CD14-positive monocyte (primary cell): ENCODE measurements around the gene CASP8. TPM values are rescaled to one million over a fixed set of nuclear protein-coding genes. Genes with fewer than 3 reads are reported as not detected.
"Not testable (repeated sequence)": the region's sequence is repeated elsewhere in the genome, so short reads cannot be mapped to it uniquely, and the experiment has no call there.

Experiments
- DNase-seq, 3 donors: peaks; one replicate each; pipeline ENCODE4 v3.0.0-alpha.2; 2011 to 2022
- H2AFZ ChIP-seq: 2 replicates; pipeline ENCODE4 v1.6.0; 2012; ENCODE audit warnings: mild to moderate bottlenecking, low read depth, low read length, inconsistent platforms; ENCODE audit not compliant: insufficient read depth, poor library complexity, severe bottlenecking
- H3K27ac ChIP-seq, 2 donors: 1 replicate in 1 of 2; 2 replicates in 1 of 2; pipeline ENCODE4 v1.5.1; 2012 to 2013; ENCODE audit warnings: low read length in 2 of 2, control low read depth in 1 of 2, inconsistent platforms in 1 of 2, low read depth in 1 of 2, mild to moderate bottlenecking in 1 of 2
- H3K27me3 ChIP-seq, 2 donors: one replicate each; pipeline versions ENCODE4 v1.6.0 to v1.6.1; 2011 to 2013; ENCODE audit warnings: low read length in 2 of 2; ENCODE audit not compliant: control insufficient read depth in 2 of 2, insufficient read depth in 2 of 2
- H3K36me3 ChIP-seq, 2 donors: replicated peaks in 1 of 2; 1 replicate in 1 of 2; 2 replicates in 1 of 2; pipeline versions ENCODE4 v1.5.1 to v1.6.1; 2012 to 2013; ENCODE audit warnings: low read length in 2 of 2, control low read depth in 1 of 2, inconsistent platforms in 1 of 2, mild to moderate bottlenecking in 1 of 2; ENCODE audit not compliant: insufficient read depth in 2 of 2, control insufficient read depth in 1 of 2
- H3K4me1 ChIP-seq, 2 donors: 1 replicate in 1 of 2; 2 replicates in 1 of 2; pipeline versions ENCODE4 v1.5.1 to v1.6.1; 2012 to 2013; ENCODE audit warnings: low read length in 2 of 2, control low read depth in 1 of 2, inconsistent platforms in 1 of 2, mild to moderate bottlenecking in 1 of 2, moderate library complexity in 1 of 2; ENCODE audit not compliant: insufficient read depth in 2 of 2, control insufficient read depth in 1 of 2
- H3K4me2 ChIP-seq: replicated peaks from 2 replicates; pipeline ENCODE3; 2012; ENCODE audit warnings: low read length, moderate library complexity, mild to moderate bottlenecking; ENCODE audit not compliant: poor library complexity, severe bottlenecking; ENCODE audit errors: extremely low read depth
- H3K4me3 ChIP-seq, 3 experiments: fragments of 200-600 bp in 1 of 3; sonication (generic) in 1 of 3; replicated peaks in 1 of 3; 1 replicate in 2 of 3; 2 replicates in 1 of 3; pipeline ENCODE4 v1.5.1; 2011 to 2013; ENCODE audit warnings: low read length in 3 of 3, mild to moderate bottlenecking in 3 of 3, control low read depth in 2 of 3, low read depth in 2 of 3, inconsistent platforms in 1 of 3, moderate library complexity in 1 of 3
- H3K79me2 ChIP-seq: 2 replicates; pipeline ENCODE4 v1.6.0; 2012; ENCODE audit warnings: mild to moderate bottlenecking, control low read depth, inconsistent platforms, low read length, moderate library complexity; ENCODE audit not compliant: insufficient read depth
- H3K9ac ChIP-seq: 2 replicates; pipeline ENCODE4 v1.6.0; 2017; ENCODE audit warnings: low read length, mild to moderate bottlenecking; ENCODE audit not compliant: insufficient read depth, poor library complexity, severe bottlenecking
- H3K9me3 ChIP-seq, 2 donors: replicated peaks in 1 of 2; 1 replicate in 1 of 2; 2 replicates in 1 of 2; pipeline versions ENCODE4 v1.5.1 to v1.6.1; 2012 to 2013; ENCODE audit warnings: low read length in 2 of 2, control low read depth in 1 of 2; ENCODE audit not compliant: control insufficient read depth in 1 of 2, insufficient read depth in 1 of 2
- H4K20me1 ChIP-seq: 2 replicates; pipeline ENCODE4 v1.6.0; 2012; ENCODE audit warnings: mild to moderate bottlenecking, low read length, control low read depth, moderate library complexity; ENCODE audit not compliant: insufficient read depth
- H3K27ac Mint-ChIP-seq, 7 donors: one replicate each; pipeline ENCODE4 v1.8.0; 2020; ENCODE audit warnings: mild to moderate bottlenecking in 7 of 7, mixed read lengths in 7 of 7, moderate library complexity in 6 of 7, inconsistent platforms in 2 of 7
- H3K27me3 Mint-ChIP-seq, 3 donors: one replicate each; pipeline ENCODE4 v1.8.0; 2021 to 2022; ENCODE audit warnings: low read depth in 3 of 3, mild to moderate bottlenecking in 3 of 3, mixed read lengths in 3 of 3, moderate library complexity in 3 of 3, inconsistent platforms in 1 of 3
- H3K36me3 Mint-ChIP-seq, 2 donors: one replicate each; pipeline ENCODE4 v1.8.0; 2020; ENCODE audit warnings: mixed read lengths in 2 of 2, inconsistent platforms in 1 of 2, mild to moderate bottlenecking in 1 of 2
- H3K4me1 Mint-ChIP-seq: one replicate; pipeline ENCODE4 v1.8.0; 2020; ENCODE audit warnings: mild to moderate bottlenecking, mixed read lengths
- H3K4me3 Mint-ChIP-seq, 2 donors: one replicate each; pipeline ENCODE4 v1.8.0; 2020; ENCODE audit warnings: mild to moderate bottlenecking in 2 of 2, mixed read lengths in 2 of 2, moderate library complexity in 1 of 2
- H3K9me3 Mint-ChIP-seq, 7 donors: one replicate each; pipeline ENCODE4 v1.8.0; 2020 to 2022; ENCODE audit warnings: mixed read lengths in 7 of 7, mild to moderate bottlenecking in 6 of 7, moderate library complexity in 6 of 7, inconsistent platforms in 2 of 7
- WGBS: methylation state at CpG from one replicate; pipeline ENCODE4 v1.1.5; 2013; ENCODE audit warnings: missing lambda C conversion rate; ENCODE audit not compliant: insufficient coverage; 5-methylcytosine and 5-hydroxymethylcytosine counted together
- intact Hi-C, 2 donors: fragments of 100-400 bp; cut with micrococcal nuclease; formaldehyde crosslinking; loops; one replicate each; pipeline versions ENCODE4 v1.15.0 to v1.15.1; 2023
- polyA plus RNA-seq, 3 donors: library from polyadenylated mRNA; depleted of rRNA in 1 of 3; unstranded in 2 of 3; stranded (reverse) in 1 of 3; fragments of 300-500 nt in 2 of 3; fragments of >200 nt in 1 of 3; fragmentation: Illumina TruSeq in 2 of 3; gene quantifications; 1 replicate in 2 of 3; 2 replicates in 1 of 3; pipeline ENCODE4 v1.2.3, GENCODE V29; 2012 to 2021
- TF ChIP-seq, protein P1 (sequence below): fragments of 200-600 bp; IDR thresholded peaks from one replicate; pipeline ENCODE4 v1.8.0; 2022; ENCODE audit warnings: antibody characterized with exemption, mild to moderate bottlenecking

The CASP8 gene
- polyA plus RNA-seq, 3 donors, result 40.0 to 123 (median 80.7) TPM

DNA sequence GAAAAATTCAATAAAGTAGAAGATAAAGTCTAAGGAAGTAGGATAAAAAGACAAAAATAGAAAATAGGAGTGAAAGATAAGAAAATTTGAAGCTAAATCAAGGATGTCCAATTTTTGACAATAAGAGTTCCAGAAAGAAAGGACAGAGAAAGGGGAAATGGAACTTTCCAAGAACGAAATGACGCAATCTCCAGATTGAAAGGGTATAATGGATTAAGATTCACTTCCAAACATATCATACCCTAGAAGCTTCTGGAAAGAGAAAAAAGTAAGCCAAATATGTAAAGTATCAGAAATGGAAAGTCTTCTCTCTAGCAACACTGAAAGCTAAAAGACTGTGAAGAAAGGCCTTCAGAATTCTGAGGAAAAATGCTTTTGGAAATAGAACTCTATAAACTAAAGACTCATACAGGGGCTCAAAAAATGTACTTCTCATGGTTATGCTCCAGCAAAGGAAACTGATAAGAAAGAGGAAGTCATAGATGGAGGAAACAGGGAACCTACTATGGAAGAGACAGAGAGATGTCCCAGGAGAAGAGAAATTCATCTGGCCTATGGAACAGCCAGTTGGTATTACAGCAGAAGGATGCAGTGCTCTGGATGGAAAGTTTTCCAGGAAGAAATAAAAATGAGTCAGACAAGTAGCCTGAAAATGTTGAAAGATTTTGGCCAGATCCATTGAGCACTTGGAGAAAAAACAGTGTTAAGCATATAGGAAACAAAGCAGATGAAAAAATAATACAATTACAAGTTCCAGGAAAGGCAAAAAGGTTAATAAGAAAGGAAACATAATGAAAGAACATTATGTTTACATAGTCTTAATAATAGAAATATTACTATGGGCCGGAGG lies 20.1 kb downstream of the CASP8 start:
- Histone ChIP-seq H3K27ac (peak overlapping the region in 1 of 2 donors; percentile 37), H3K9me3 (no peaks in the 10 kb centered on the region), H3K79me2 (peaks cover 22% of the 10 kb centered on the region), H4K20me1 (peaks cover 67% of the 10 kb centered on the region), H3K4me3 (no peak overlapping the region), H3K36me3 (peaks cover 57 to 73% of the 10 kb centered on the region in 2 donors), H3K9ac (no peak overlapping the region), H3K27me3 (no peaks in the 10 kb centered on the region), H3K4me2 (no peak overlapping the region), H2AFZ (no peak overlapping the region), H3K4me1 (peaks cover 0 to 12% of the 10 kb centered on the region in 2 donors)
- H3K9me3 Mint-ChIP-seq, result peaks cover 0 to 5% (median 0%) of the 10 kb centered on the region in 7 donors
- intact Hi-C loops, result no loop called here
- peak in 1 of 3 donors; percentile 28 for DNase-seq
- TF ChIP-seq, protein P1, sequence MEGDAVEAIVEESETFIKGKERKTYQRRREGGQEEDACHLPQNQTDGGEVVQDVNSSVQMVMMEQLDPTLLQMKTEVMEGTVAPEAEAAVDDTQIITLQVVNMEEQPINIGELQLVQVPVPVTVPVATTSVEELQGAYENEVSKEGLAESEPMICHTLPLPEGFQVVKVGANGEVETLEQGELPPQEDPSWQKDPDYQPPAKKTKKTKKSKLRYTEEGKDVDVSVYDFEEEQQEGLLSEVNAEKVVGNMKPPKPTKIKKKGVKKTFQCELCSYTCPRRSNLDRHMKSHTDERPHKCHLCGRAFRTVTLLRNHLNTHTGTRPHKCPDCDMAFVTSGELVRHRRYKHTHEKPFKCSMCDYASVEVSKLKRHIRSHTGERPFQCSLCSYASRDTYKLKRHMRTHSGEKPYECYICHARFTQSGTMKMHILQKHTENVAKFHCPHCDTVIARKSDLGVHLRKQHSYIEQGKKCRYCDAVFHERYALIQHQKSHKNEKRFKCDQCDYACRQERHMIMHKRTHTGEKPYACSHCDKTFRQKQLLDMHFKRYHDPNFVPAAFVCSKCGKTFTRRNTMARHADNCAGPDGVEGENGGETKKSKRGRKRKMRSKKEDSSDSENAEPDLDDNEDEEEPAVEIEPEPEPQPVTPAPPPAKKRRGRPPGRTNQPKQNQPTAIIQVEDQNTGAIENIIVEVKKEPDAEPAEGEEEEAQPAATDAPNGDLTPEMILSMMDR, result no peak
- peak overlapping the region in 4 of 7 donors; percentile 3 to 61 (median 23) for H3K27ac Mint-ChIP-seq
- no peak overlapping the region for H3K4me3 Mint-ChIP-seq
- WGBS, result no CpG with 5 or more reads among the region's 3 CpGs
- H3K4me1 Mint-ChIP-seq, result peaks cover 14% of the 10 kb centered on the region
- H3K36me3 Mint-ChIP-seq, result peaks cover 54 to 64% of the 10 kb centered on the region in 2 donors
- peaks cover 0 to 2% (median 0%) of the 10 kb centered on the region in 3 donors for H3K27me3 Mint-ChIP-seq

GRCh38 chr2:201285499-201285898 lies 25.2 kb downstream of the CASP8 start:
- Mint-ChIP-seq H3K4me1 (peaks cover 1% of the 10 kb centered on the region), H3K36me3 (peaks cover 59 to 65% of the 10 kb centered on the region in 2 donors), H3K27ac (no peak overlapping the region), H3K27me3 (peaks cover 0 to 2% (median 0%) of the 10 kb centered on the region in 3 donors), H3K4me3 (no peak overlapping the region), H3K9me3 (peaks cover 10 to 23% (median 17%) of the 10 kb centered on the region in 7 donors)
- H3K27me3 ChIP-seq, result no peaks in the 10 kb centered on the region
- H3K79me2 ChIP-seq, result peaks cover 12% of the 10 kb centered on the region
- peaks cover 68 to 74% of the 10 kb centered on the region in 2 donors for H3K36me3 ChIP-seq
- H3K9me3 ChIP-seq, result peaks cover 7 to 22% of the 10 kb centered on the region in 2 donors
- peaks cover 0 to under 1% of the 10 kb centered on the region in 2 donors for H3K4me1 ChIP-seq
- DNase-seq, result no peak
- no peak overlapping the region for H3K9ac ChIP-seq
- peak overlapping the region in 1 of 2 donors; percentile 14 for H3K27ac ChIP-seq
- TF ChIP-seq, protein P1, result no peak
- H3K4me3 ChIP-seq, result no peak overlapping the region
- no peak overlapping the region for H2AFZ ChIP-seq
- no CpG with 5 or more reads among the region's 1 CpG for WGBS
- intact Hi-C loops, result no loop called here
- H4K20me1 ChIP-seq, result peaks cover 65% of the 10 kb centered on the region
- no peak overlapping the region for H3K4me2 ChIP-seq

DNA sequence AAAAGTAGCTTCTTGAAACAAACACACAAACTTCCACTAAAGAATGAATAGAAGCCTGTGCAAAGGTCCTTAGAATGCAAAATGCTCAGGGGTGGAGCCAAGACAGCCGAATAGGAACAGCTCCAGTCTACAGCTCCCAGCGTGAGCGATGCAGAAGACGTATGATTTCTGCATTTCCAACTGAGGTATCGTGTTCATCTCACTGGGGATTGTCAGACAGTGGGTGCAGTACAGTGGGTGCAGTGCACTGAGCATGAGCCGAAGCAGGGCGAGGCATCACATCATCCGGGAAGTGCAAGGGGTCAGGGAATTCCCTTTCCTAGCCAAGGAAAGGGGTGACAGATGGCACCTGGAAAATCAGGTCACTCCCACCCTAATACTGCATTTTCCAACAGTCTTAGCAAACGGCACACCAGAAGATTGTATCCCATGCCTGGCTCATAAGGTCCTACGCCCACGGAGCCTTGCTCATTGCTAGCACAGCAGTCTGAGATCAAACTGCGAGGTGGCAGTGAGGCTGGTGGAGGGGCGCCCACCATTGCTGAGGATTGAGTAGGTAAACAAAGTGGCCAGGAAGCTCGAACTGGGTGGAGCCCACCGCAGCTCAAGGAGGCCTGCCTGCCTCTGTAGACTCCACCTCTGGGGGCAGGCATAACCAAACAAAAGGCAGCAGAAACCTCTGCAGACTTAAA lies 30.3 kb downstream of the CASP8 start:
- H3K4me1 ChIP-seq, H3K27ac ChIP-seq, H3K27me3 ChIP-seq, H3K79me2 ChIP-seq, H3K4me2 ChIP-seq, H3K9ac ChIP-seq, intact Hi-C loops, H3K27ac Mint-ChIP-seq, H3K27me3 Mint-ChIP-seq, H3K4me1 Mint-ChIP-seq, DNase-seq, H3K4me3 Mint-ChIP-seq, H2AFZ ChIP-seq, H3K4me3 ChIP-seq: not testable (repeated sequence)
- Mint-ChIP-seq H3K9me3 (peaks cover 38 to 65% (median 47%) of the 10 kb centered on the region in 7 donors), H3K36me3 (peaks cover 59 to 60% of the 10 kb centered on the region in 2 donors)
- Histone ChIP-seq H4K20me1 (peaks cover 42% of the 10 kb centered on the region), H3K9me3 (peaks cover 12 to 25% of the 10 kb centered on the region in 2 donors), H3K36me3 (peaks cover 52 to 55% of the 10 kb centered on the region in 2 donors)
- WGBS, result 95% methylated on average over 7 of the region's 15 CpGs
